Duodenal mucosa (tissue), 2 donors: ENCODE results near the gene FADD.

Source experiments
- H3K27ac ChIP-seq: one replicate; pipeline ENCODE4 v1.7.0; 2013; ENCODE audit warnings: low read depth, low read length
- H3K27me3 ChIP-seq, 2 donors: one replicate each; pipeline ENCODE4 v1.7.0; 2013; ENCODE audit warnings: low read length in 2 of 2, control low read depth in 1 of 2; ENCODE audit not compliant: insufficient read depth in 2 of 2, control insufficient read depth in 1 of 2
- H3K36me3 ChIP-seq, 2 donors: one replicate each; pipeline ENCODE4 v1.7.0; 2013; ENCODE audit warnings: low read length in 2 of 2, control low read depth in 1 of 2; ENCODE audit not compliant: insufficient read depth in 2 of 2, control insufficient read depth in 1 of 2
- H3K4me1 ChIP-seq, 2 donors: one replicate each; pipeline ENCODE4 v1.7.0; 2013; ENCODE audit warnings: low read length in 2 of 2, control low read depth in 1 of 2; ENCODE audit not compliant: insufficient read depth in 2 of 2, control insufficient read depth in 1 of 2
- H3K4me3 ChIP-seq, 2 donors: one replicate each; pipeline ENCODE4 v1.7.0; 2013; ENCODE audit warnings: low read length in 2 of 2, low read depth in 1 of 2
- H3K9ac ChIP-seq, 2 donors: one replicate each; pipeline ENCODE4 v1.7.0; 2013; ENCODE audit warnings: low read length in 2 of 2, low read depth in 1 of 2
- H3K9me3 ChIP-seq, 2 donors: one replicate each; pipeline ENCODE4 v1.7.0; 2013; ENCODE audit warnings: low read length in 2 of 2, control low read depth in 1 of 2; ENCODE audit not compliant: control insufficient read depth in 1 of 2

Gene FADD

DNA sequence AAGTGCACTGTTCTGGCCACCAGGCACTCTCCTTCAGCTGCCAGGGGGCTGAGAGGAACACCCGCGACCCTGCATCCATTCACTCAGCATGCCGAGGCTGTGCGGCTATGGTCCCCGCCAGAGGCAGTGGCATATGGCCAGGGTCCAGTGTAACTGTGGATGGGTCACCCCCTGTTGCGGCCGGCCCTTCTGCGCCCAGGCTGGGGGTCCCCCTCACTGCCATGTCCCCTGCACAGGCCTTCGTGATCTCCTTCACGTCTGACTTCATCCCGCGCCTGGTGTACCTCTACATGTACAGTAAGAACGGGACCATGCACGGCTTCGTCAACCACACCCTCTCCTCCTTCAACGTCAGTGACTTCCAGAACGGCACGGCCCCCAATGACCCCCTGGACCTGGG, 20.8 kb upstream of the FADD start:
- no peak overlapping the region for H3K4me3 ChIP-seq
- no peaks in the 10 kb centered on the region for H3K4me1 ChIP-seq
- H3K27ac ChIP-seq: no peak overlapping the region
- no peaks in the 10 kb centered on the region for H3K36me3 ChIP-seq
- no peaks in the 10 kb centered on the region for H3K27me3 ChIP-seq
- H3K9me3 ChIP-seq: no peaks in the 10 kb centered on the region
- H3K9ac ChIP-seq: no peak overlapping the region

DNA sequence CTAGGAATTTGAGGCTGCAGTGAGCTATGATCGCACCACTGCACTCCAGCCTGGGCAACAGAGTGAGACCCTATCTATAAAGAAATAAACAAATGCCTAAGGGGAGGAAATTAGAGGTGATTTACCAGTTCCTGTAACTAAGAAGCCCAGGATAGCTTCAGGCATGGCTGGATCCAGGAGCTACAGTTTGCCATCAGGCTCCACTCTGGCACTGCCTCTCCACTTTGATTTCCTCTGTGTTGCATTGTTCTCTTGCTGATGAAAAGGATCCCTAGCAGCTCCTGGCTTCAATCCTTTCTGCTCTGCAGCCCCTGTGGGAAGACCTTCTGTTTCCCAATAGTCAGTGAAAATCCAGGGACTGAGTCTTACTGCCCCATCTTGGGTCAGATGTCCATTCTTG, 20.1 kb upstream of the FADD start:
- no peak overlapping the region for H3K9ac ChIP-seq
- no peaks in the 10 kb centered on the region for H3K27me3 ChIP-seq
- H3K4me1 ChIP-seq: no peaks in the 10 kb centered on the region
- H3K36me3 ChIP-seq: no peaks in the 10 kb centered on the region
- no peak overlapping the region for H3K27ac ChIP-seq
- no peaks in the 10 kb centered on the region for H3K9me3 ChIP-seq
- H3K4me3 ChIP-seq: no peak overlapping the region

DNA sequence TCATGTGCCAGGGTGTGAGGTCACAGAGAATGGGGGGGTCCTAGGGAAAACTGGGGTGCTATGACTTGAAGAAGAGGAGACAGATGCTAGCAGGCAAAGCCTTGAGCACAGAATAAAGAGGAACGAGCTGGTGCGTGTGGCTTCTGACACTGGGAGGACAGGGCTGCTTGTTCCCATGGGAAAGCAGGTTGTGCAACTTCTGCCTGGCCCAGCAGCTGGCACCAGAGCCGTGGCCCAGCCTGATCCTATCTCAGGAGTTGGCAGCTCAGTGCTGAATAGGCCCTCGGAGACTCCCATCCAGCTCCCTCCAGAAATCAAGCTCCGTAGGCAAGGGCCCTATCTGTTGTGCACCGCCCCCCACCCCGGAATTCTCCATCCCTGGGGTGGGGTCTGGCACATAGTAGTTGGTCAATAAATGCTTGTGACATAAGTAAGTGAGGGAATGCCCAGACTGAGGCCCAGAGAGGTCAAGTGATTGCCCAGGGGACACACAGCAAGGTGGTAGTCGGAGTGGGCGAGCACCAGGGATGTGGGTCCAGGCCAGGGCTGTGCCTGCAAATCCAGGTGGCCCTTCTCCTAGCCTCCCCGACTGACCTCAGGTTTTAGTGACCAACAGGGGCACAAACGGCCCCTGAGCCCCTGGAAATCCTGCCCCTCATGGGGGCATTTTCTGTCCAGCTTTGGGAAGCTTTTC, 19.5 kb upstream of the FADD start:
- H3K9ac ChIP-seq: no peak overlapping the region
- H3K9me3 ChIP-seq: no peaks in the 10 kb centered on the region
- no peaks in the 10 kb centered on the region for H3K36me3 ChIP-seq
- H3K4me1 ChIP-seq: no peaks in the 10 kb centered on the region
- no peaks in the 10 kb centered on the region for H3K27me3 ChIP-seq
- H3K27ac ChIP-seq: no peak overlapping the region
- H3K4me3 ChIP-seq: no peak overlapping the region

DNA sequence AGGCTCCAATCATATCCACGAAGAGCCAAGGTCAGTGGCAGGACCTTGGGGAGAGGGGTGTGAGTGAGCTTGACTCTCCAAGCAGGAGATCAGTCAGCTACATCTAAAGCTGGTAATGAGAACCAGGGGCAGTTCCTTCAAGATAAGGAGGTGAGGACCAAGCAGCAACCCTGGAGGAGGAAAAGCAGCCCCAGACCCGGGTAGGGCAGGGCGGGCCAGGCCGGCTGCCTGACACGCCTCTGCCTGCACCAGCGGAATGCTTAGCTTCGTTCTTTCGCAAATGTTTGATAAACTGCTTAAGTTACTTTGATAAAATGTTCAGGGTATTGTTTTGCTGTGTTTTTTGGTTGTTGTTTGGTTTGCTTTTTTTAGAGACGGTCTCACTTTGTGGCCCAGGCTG, 18.7 kb upstream of the FADD start:
- H3K27ac ChIP-seq: no peak overlapping the region
- H3K27me3 ChIP-seq: no peaks in the 10 kb centered on the region
- no peaks in the 10 kb centered on the region for H3K4me1 ChIP-seq
- no peak overlapping the region for H3K4me3 ChIP-seq
- no peak overlapping the region for H3K9ac ChIP-seq
- H3K9me3 ChIP-seq: no peaks in the 10 kb centered on the region
- H3K36me3 ChIP-seq: no peaks in the 10 kb centered on the region

DNA sequence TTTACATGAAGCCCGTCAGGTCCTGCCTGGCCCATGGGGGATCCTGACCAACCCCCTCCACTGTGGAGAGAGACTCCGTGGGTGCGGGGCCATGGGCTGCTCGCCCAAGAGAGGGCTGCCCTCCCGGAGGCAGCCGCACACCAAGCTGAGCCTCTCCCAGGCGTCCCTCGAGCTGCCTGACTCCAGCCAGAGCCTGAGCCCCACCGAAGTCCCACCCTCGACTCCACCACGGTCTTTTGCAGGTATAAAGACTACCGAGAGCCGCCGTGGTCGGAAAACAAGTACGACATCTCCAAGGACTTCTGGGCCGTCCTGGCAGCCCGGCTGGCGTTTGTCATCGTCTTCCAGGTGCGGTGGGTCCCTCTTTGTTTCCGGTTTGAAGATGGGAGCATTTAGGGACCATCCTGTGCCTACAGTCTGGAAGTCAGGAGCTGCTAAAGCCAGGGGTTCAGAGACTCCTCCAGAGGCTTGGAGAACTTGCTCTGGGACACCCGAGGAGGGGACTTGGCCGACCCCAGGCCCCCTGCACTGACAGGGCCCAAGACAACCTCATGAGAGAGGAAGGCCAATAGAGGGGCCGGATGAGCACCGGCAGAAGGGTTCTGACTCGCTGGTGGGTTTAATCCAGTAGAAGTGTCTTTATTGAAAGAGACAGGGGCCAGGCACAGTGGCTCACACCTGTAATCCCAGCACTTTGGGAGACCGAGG, 17.6 kb upstream of the FADD start:
- Histone ChIP-seq H3K9me3 (no peaks in the 10 kb centered on the region), H3K27ac (no peak overlapping the region), H3K36me3 (no peaks in the 10 kb centered on the region), H3K4me1 (no peaks in the 10 kb centered on the region), H3K27me3 (no peaks in the 10 kb centered on the region), H3K4me3 (no peak overlapping the region), H3K9ac (no peak overlapping the region)

DNA sequence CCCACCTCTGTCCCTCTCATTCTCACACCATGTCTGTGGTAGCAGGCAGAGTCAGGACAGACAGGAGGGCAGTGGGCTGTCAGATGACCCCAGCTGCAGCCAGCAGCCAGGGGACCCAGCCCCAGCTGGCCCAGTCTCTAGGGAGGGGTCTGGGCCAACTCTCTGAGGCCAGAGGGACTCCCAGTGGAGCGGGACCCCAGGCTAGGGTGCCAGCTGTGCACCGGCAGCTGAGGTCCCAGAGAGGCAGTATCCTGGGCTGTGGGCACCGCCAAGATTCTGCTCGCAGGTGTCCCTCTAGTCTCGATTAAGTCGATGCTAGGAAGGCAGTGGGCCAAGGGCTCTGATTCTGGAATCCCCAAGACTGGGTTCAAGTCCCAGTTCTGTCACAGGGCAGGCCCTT, 16.7 kb upstream of the FADD start:
- Histone ChIP-seq H3K36me3 (no peaks in the 10 kb centered on the region), H3K27me3 (peaks cover 0 to 5% of the 10 kb centered on the region in 2 donors), H3K9ac (no peak overlapping the region), H3K9me3 (no peaks in the 10 kb centered on the region), H3K27ac (no peak overlapping the region), H3K4me3 (no peak overlapping the region), H3K4me1 (no peaks in the 10 kb centered on the region)

DNA sequence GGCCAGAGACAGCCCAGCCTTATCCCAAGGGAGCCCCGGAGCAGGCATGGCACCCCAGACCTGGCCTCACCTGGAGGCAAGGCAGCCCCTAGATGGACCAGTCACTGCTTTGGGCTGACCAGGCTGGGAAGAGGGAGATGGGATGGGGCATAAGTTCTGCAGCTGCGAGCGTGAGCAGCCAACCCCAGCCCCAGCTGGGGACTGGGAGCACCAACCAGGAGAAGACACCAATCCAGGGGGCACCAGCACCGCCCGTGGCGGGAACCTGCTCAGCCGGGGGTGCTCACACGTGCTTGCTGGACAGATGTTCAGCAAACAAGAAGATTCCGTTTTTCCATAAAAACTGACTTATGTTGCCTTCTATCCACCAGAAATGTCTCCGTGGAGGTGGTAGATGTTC, 16.2 kb upstream of the FADD start:
- no peaks in the 10 kb centered on the region for H3K36me3 ChIP-seq

DNA sequence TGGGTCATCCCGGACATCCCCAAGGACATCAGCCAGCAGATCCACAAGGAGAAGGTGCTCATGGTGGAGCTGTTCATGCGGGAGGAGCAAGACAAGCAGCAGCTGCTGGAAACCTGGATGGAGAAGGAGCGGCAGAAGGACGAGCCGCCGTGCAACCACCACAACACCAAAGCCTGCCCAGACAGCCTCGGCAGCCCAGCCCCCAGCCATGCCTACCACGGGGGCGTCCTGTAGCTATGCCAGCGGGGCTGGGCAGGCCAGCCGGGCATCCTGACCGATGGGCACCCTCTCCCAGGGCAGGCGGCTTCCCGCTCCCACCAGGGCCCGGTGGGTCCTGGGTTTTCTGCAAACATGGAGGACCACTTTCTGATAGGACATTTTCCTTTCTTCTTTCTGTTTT, 15.3 kb upstream of the FADD start:
- Histone ChIP-seq H3K36me3 (no peaks in the 10 kb centered on the region), H3K4me3 (no peak overlapping the region), H3K9ac (no peak overlapping the region), H3K27me3 (peaks cover 0 to 7% of the 10 kb centered on the region in 2 donors), H3K27ac (no peak overlapping the region), H3K4me1 (no peaks in the 10 kb centered on the region), H3K9me3 (no peaks in the 10 kb centered on the region)

More for the DNA sequence above, 16.2 kb upstream of the FADD start:
- H3K4me1 ChIP-seq: no peaks in the 10 kb centered on the region
- no peaks in the 10 kb centered on the region for H3K9me3 ChIP-seq
- H3K9ac ChIP-seq: no peak overlapping the region
- H3K27ac ChIP-seq: no peak overlapping the region
- no peak overlapping the region for H3K4me3 ChIP-seq
- H3K27me3 ChIP-seq: peaks cover 0 to 5% of the 10 kb centered on the region in 2 donors

DNA sequence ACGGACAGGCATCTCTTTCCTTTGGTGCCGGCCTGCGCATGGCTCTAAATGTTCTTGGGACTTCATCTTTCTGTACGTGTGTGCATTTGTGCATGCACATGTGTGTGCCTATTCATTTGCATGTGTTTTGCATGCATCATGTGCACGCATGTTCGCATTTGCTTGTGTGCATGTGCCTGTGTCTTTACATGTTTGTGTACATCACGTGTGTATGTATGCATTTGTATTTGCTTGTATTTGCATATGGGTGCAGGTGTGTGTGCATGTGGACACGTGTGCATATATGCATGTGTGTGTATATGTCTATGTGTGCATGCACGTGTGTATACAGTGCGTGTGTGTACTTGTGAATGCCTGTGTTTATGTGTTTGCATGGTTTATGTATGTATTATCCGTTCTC, 13.5 kb upstream of the FADD start:
- Histone ChIP-seq H3K9me3 (no peaks in the 10 kb centered on the region), H3K27ac (no peak overlapping the region), H3K9ac (no peak overlapping the region), H3K4me3 (no peak overlapping the region), H3K4me1 (no peaks in the 10 kb centered on the region), H3K27me3 (peaks cover 0 to 8% of the 10 kb centered on the region in 2 donors), H3K36me3 (no peaks in the 10 kb centered on the region)

DNA sequence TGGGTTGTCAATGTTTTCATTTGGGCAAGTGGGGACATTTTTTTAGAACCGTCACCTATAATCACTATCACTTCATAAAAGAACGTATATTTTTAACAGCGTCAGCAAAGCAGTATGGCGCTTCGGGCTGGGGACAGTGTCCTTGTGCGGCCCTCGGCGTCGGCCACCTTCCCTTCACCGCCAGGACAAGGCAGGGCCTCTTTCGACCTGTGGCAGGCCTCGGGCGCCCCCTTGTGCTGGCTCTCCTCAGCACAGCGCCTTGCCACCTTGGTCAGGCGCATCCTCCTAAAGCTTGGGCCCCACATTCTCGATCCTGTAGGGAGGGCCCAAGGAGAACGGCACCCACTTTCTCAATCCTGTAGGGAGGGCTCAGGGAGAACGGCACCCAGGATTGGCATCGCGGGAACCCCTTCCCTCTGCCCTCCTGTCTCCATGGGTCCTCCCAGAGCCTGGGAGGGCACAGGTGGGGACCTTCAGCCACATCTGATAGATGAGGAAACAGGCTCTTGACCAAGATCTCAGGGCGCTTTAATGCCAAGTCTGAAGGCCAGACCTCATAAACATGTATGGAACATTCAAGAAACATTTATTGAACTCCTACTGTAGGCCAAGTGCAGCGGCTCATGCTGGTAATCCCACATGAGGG, 11.5 kb upstream of the FADD start:
- Histone ChIP-seq H3K4me3 (no peak overlapping the region), H3K36me3 (no peaks in the 10 kb centered on the region), H3K27ac (no peak overlapping the region), H3K9ac (no peak overlapping the region), H3K9me3 (no peaks in the 10 kb centered on the region), H3K27me3 (peaks cover 0 to 8% of the 10 kb centered on the region in 2 donors), H3K4me1 (no peaks in the 10 kb centered on the region)
